ENCODE measurements around the gene GREB1. TPM values are rescaled to one million over a fixed set of nuclear protein-coding genes. Genes with fewer than 3 reads are reported as not detected.

Gene GREB1
- total RNA-seq, 2 donors from 2014 or later, result 2.4 to 13.5 TPM

- Histone ChIP-seq H3K27me3 (replicated peaks; ENCODE audit: insufficient read depth) (no peaks in the 10 kb centered on the region), H3K9me3 (no peaks in the 10 kb centered on the region), H3K4me3 (no peak overlapping the region), H3K4me1 (ENCODE audit: control insufficient read depth in 1 of 2, low read depth in 2 of 2) (no peaks in the 10 kb centered on the region), H3K36me3 (no peaks in the 10 kb centered on the region), H3K27ac (no peak overlapping the region)
- DNase-seq (ENCODE audit: low spot score) (no peak), ATAC-seq (ENCODE audit: insufficient number of reproducible peaks, low FRiP score, low read depth) (no peak)
- no peak for TF ChIP-seq CTCF (IDR thresholded peaks at IDR 0.05)
Measured at GRCh38 chr2:11574176-11575046, 40.6 kb downstream of the GREB1 start.

- no peak overlapping the region for H3K27ac ChIP-seq
- ATAC-seq (ENCODE audit: insufficient number of reproducible peaks, low FRiP score, low read depth) (no peak), DNase-seq (ENCODE audit: low spot score) (no peak)
- no peak for TF ChIP-seq CTCF (IDR thresholded peaks at IDR 0.05)
- H3K27me3 ChIP-seq (replicated peaks; ENCODE audit: insufficient read depth), result no peaks in the 10 kb centered on the region
- no peak overlapping the region for H3K4me3 ChIP-seq
- H3K9me3 ChIP-seq, result no peaks in the 10 kb centered on the region
- H3K36me3 ChIP-seq, result no peaks in the 10 kb centered on the region
- no peaks in the 10 kb centered on the region for H3K4me1 ChIP-seq (ENCODE audit: control insufficient read depth in 1 of 2, low read depth in 2 of 2)
Measured at GRCh38 chr2:11576398-11576797, 42.6 kb downstream of the GREB1 start.

GRCh38 chr2:11577101-11577883 is 43.4 kb downstream of the GREB1 start:
- Histone ChIP-seq H3K4me3 (no peak overlapping the region), H3K27ac (no peak overlapping the region), H3K4me1 (ENCODE audit: control insufficient read depth in 1 of 2, low read depth in 2 of 2) (no peaks in the 10 kb centered on the region), H3K27me3 (replicated peaks; ENCODE audit: insufficient read depth) (no peaks in the 10 kb centered on the region), H3K36me3 (no peaks in the 10 kb centered on the region), H3K9me3 (no peaks in the 10 kb centered on the region)
- ATAC-seq (ENCODE audit: insufficient number of reproducible peaks, low FRiP score, low read depth), result no peak
- DNase-seq (ENCODE audit: low spot score), result no peak
- TF ChIP-seq CTCF (IDR thresholded peaks at IDR 0.05), result no peak

- DNase-seq (ENCODE audit: low spot score), result no peak
- ATAC-seq (ENCODE audit: insufficient number of reproducible peaks, low FRiP score, low read depth), result no peak
- Histone ChIP-seq H3K27me3 (replicated peaks; ENCODE audit: insufficient read depth) (no peaks in the 10 kb centered on the region), H3K4me3 (no peak overlapping the region), H3K9me3 (no peaks in the 10 kb centered on the region), H3K4me1 (ENCODE audit: control insufficient read depth in 1 of 2, low read depth in 2 of 2) (no peaks in the 10 kb centered on the region), H3K36me3 (no peaks in the 10 kb centered on the region), H3K27ac (no peak overlapping the region)
- TF ChIP-seq CTCF (IDR thresholded peaks at IDR 0.05), result no peak
Measured at GRCh38 chr2:11578081-11578948, 44.5 kb downstream of the GREB1 start.

All from thoracic aorta (tissue), 2 donors.